CD4-positive, alpha-beta memory T cell (primary cell): ENCODE data around the gene OR7A17. TPM values are rescaled to one million over a fixed set of nuclear protein-coding genes. Genes with fewer than 3 reads are reported as not detected.

ENCODE experiments used
- CTCF ChIA-PET: fragments of 350-600 bp; sonication (Branson Sonifier 250); formaldehyde crosslinking; loops from one replicate; lab custom pipeline; 2021; ENCODE audit warnings: inconsistent platforms; ENCODE audit not compliant: partially characterized antibody; lab: Charles Lee
- POLR2A ChIA-PET: fragments of 350-600 bp; sonication (Branson Sonifier 250); formaldehyde crosslinking; loops from one replicate; lab custom pipeline; 2021; ENCODE audit not compliant: partially characterized antibody; lab: Charles Lee
- DNase-seq, 5 donors: peaks; one replicate each; pipeline versions ENCODE4 v3.0.0 to v3.0.0-alpha.2; 2020 to 2022; ENCODE audit warnings: mixed read lengths in 1 of 5
- H3K27ac ChIP-seq: one replicate; pipeline ENCODE4 v1.7.0; 2013; ENCODE audit warnings: low read depth, low read length
- H3K27me3 ChIP-seq: 2 replicates; pipeline ENCODE4 v1.7.0; 2013; ENCODE audit warnings: mild to moderate bottlenecking, low read length, moderate library complexity; ENCODE audit not compliant: insufficient read depth
- H3K36me3 ChIP-seq: 2 replicates; pipeline ENCODE4 v1.7.0; 2013; ENCODE audit warnings: mild to moderate bottlenecking, low read length, moderate library complexity; ENCODE audit not compliant: insufficient read depth
- H3K4me1 ChIP-seq: 2 replicates; pipeline ENCODE4 v1.7.0; 2013; ENCODE audit warnings: mild to moderate bottlenecking, low read length, moderate library complexity; ENCODE audit not compliant: insufficient read depth
- H3K4me3 ChIP-seq, 2 donors: one replicate each; pipeline ENCODE4 v1.7.0; 2013; ENCODE audit warnings: low read length in 2 of 2, mild to moderate bottlenecking in 1 of 2
- H3K9me3 ChIP-seq, 2 donors: one replicate each; pipeline ENCODE4 v1.7.0; 2013; ENCODE audit warnings: low read length in 2 of 2, control low read depth in 1 of 2; ENCODE audit not compliant: control insufficient read depth in 1 of 2
- H3K27ac Mint-ChIP-seq, 7 donors: one replicate each; pipeline ENCODE4 v1.8.0; 2020 to 2021; ENCODE audit warnings: mixed read lengths in 7 of 7, mild to moderate bottlenecking in 6 of 7, inconsistent platforms in 3 of 7, moderate library complexity in 3 of 7
- H3K27me3 Mint-ChIP-seq, 2 donors: one replicate each; pipeline ENCODE4 v1.8.0; 2020 to 2021; ENCODE audit warnings: mixed read lengths in 2 of 2
- H3K36me3 Mint-ChIP-seq, 2 donors: one replicate each; pipeline ENCODE4 v1.8.0; 2020 to 2021; ENCODE audit warnings: mixed read lengths in 2 of 2, inconsistent platforms in 1 of 2, mild to moderate bottlenecking in 1 of 2
- H3K4me1 Mint-ChIP-seq, 4 donors: one replicate each; pipeline ENCODE4 v1.8.0; 2020 to 2021; ENCODE audit warnings: mixed read lengths in 4 of 4, mild to moderate bottlenecking in 1 of 4
- H3K4me3 Mint-ChIP-seq, 8 donors: one replicate each; pipeline ENCODE4 v1.8.0; 2020 to 2021; ENCODE audit warnings: mixed read lengths in 8 of 8, mild to moderate bottlenecking in 7 of 8, moderate library complexity in 6 of 8, inconsistent platforms in 3 of 8
- H3K9me3 Mint-ChIP-seq, 8 donors: one replicate each; pipeline ENCODE4 v1.8.0; 2020 to 2021; ENCODE audit warnings: mixed read lengths in 8 of 8, mild to moderate bottlenecking in 5 of 8, inconsistent platforms in 3 of 8, moderate library complexity in 1 of 8
- intact Hi-C: fragments of 100-400 bp; cut with micrococcal nuclease; formaldehyde crosslinking; loops from one replicate; pipeline ENCODE4 v1.15.1; 2023
- polyA plus RNA-seq, 2 donors: library from polyadenylated mRNA; unstranded; fragments of 300-500 nt; fragmentation: Illumina TruSeq; gene quantifications; one replicate each; pipeline ENCODE4 v1.2.3, GENCODE V29; 2021
- total RNA-seq, 2 experiments: library from RNA; stranded (reverse); gene quantifications; one replicate each; pipeline ENCODE4 v1.2.3, GENCODE V29; 2021

Gene OR7A17
- total and polyA plus RNA-seq, 4 experiments from 2014 or later: not detected

GRCh38 chr19:14837391-14837790 lies 48.5 kb downstream of the OR7A17 start:
- intact Hi-C loops: no loop called here
- no peaks in the 10 kb centered on the region for H3K4me1 ChIP-seq
- peaks cover 13 to 17% of the 10 kb centered on the region in 2 donors for H3K27me3 Mint-ChIP-seq
- H3K9me3 Mint-ChIP-seq: peaks cover 0 to 10% (median 0%) of the 10 kb centered on the region in 8 donors
- H3K4me1 Mint-ChIP-seq: no peaks in the 10 kb centered on the region
- H3K36me3 ChIP-seq: no peaks in the 10 kb centered on the region
- ChIA-PET POLR2A (no interaction called here), CTCF (no interaction called here)
- no peaks in the 10 kb centered on the region for H3K27me3 ChIP-seq
- H3K4me3 Mint-ChIP-seq: no peak overlapping the region
- no peaks in the 10 kb centered on the region for H3K36me3 Mint-ChIP-seq
- no peak overlapping the region for H3K27ac ChIP-seq
- H3K27ac Mint-ChIP-seq: no peak overlapping the region
- H3K4me3 ChIP-seq: no peak overlapping the region
- no peak for DNase-seq
- no peaks in the 10 kb centered on the region for H3K9me3 ChIP-seq

GRCh38 chr19:14835011-14835410 lies 50.9 kb downstream of the OR7A17 start, which contains the start of the genes OR7A5 and OR7C1:
Gene OR7A5, minus strand, starts transcription at chr19:14835185. Its CDS starts 6,944 bp downstream, at chr19:14828241.
Gene OR7C1, minus strand, starts transcription at chr19:14835185. Its CDS starts 35,049 bp downstream, at chr19:14800136.
- ChIA-PET POLR2A (no interaction called here), CTCF (no interaction called here)
- Mint-ChIP-seq H3K27me3 (peaks cover 3 to 15% of the 10 kb centered on the region in 2 donors), H3K4me3 (no peak within 1 kb of the TSS), H3K27ac (no peak within 1 kb of the TSS), H3K4me1 (no peaks in the 10 kb centered on the region), H3K36me3 (no peaks in the 10 kb centered on the region), H3K9me3 (peaks cover 0 to 7% (median 0%) of the 10 kb centered on the region in 8 donors)
- no peak for DNase-seq
- Histone ChIP-seq H3K9me3 (no peaks in the 10 kb centered on the region), H3K27ac (no peak within 1 kb of the TSS), H3K27me3 (no peaks in the 10 kb centered on the region), H3K4me1 (no peaks in the 10 kb centered on the region), H3K36me3 (no peaks in the 10 kb centered on the region), H3K4me3 (no peak within 1 kb of the TSS)
- intact Hi-C loops: no loop called here

- no peak overlapping the region for H3K27ac Mint-ChIP-seq
- Histone ChIP-seq H3K27me3 (no peaks in the 10 kb centered on the region), H3K4me3 (no peak overlapping the region), H3K9me3 (no peaks in the 10 kb centered on the region), H3K27ac (no peak overlapping the region), H3K4me1 (no peaks in the 10 kb centered on the region), H3K36me3 (no peaks in the 10 kb centered on the region)
- H3K27me3 Mint-ChIP-seq: peaks cover 20 to 30% of the 10 kb centered on the region in 2 donors
- no peaks in the 10 kb centered on the region for H3K36me3 Mint-ChIP-seq
- no peaks in the 10 kb centered on the region for H3K4me1 Mint-ChIP-seq
- intact Hi-C loops: no loop called here
- CTCF ChIA-PET: no interaction called here
- DNase-seq: no peak
- POLR2A ChIA-PET: no interaction called here
- H3K9me3 Mint-ChIP-seq: peaks cover 0 to 7% (median 0%) of the 10 kb centered on the region in 8 donors
- no peak overlapping the region for H3K4me3 Mint-ChIP-seq
Measured at GRCh38 chr19:14830702-14831101, 55.2 kb downstream of the OR7A17 start.

Other genes starting within 250 kb of the OR7A17 start
- gene ADGRE3, start 211.3 kb downstream of the OR7A17 start, total RNA-seq: not detected
- gene ADGRE3, start 211.3 kb downstream of the OR7A17 start, polyA plus RNA-seq: not detected
- 10 to 100 TPM; 45.9 to 48.3 TPM for gene ZNF333, start 196.1 kb downstream of the OR7A17 start, total RNA-seq
- 10 to 100 TPM; 10.3 to 12.5 TPM for gene ZNF333, start 196.1 kb downstream of the OR7A17 start, polyA plus RNA-seq
- under 1 TPM; 0.47 to 0.78 TPM for gene ADGRE2, start 107.6 kb downstream of the OR7A17 start, total RNA-seq
- under 1 TPM in 1 of 2 donors, not detected in 1; 0.26 TPM for gene ADGRE2, start 107.6 kb downstream of the OR7A17 start, polyA plus RNA-seq
- gene OR7A5, start 50.9 kb downstream of the OR7A17 start, total RNA-seq: not detected
- gene OR7A5, start 50.9 kb downstream of the OR7A17 start, polyA plus RNA-seq: not detected
- gene OR7C1, start 50.9 kb downstream of the OR7A17 start, total RNA-seq: not detected
- not detected for gene OR7C1, start 50.9 kb downstream of the OR7A17 start, polyA plus RNA-seq
- gene OR7A10, start 37.2 kb downstream of the OR7A17 start, total RNA-seq: not detected
- not detected for gene OR7A10, start 37.2 kb downstream of the OR7A17 start, polyA plus RNA-seq
- not detected for gene OR7C2, start 55.4 kb upstream of the OR7A17 start, total RNA-seq
- not detected for gene OR7C2, start 55.4 kb upstream of the OR7A17 start, polyA plus RNA-seq
- gene SLC1A6, start 93.7 kb upstream of the OR7A17 start, total RNA-seq: not detected
- gene SLC1A6, start 93.7 kb upstream of the OR7A17 start, polyA plus RNA-seq: not detected
- not detected for gene CASP14, start 163.3 kb upstream of the OR7A17 start, total RNA-seq
- under 1 TPM in 1 of 2 donors, not detected in 1; 0.09 TPM for gene CASP14, start 163.3 kb upstream of the OR7A17 start, polyA plus RNA-seq
- not detected for gene OR1I1, start 196.1 kb upstream of the OR7A17 start, total RNA-seq
- not detected for gene OR1I1, start 196.1 kb upstream of the OR7A17 start, polyA plus RNA-seq
- not detected for gene SYDE1, start 221.3 kb upstream of the OR7A17 start, total RNA-seq
- not detected for gene SYDE1, start 221.3 kb upstream of the OR7A17 start, polyA plus RNA-seq